Urinary bladder (tissue), 4 donors: ENCODE data around the gene ADARB1. TPM values are rescaled to one million over a fixed set of nuclear protein-coding genes. Genes with fewer than 3 reads are reported as not detected.

Experiments used
- DNase-seq: peaks from one replicate; pipeline ENCODE4 v3.0.0-alpha.2; 2015; ENCODE audit errors: extremely low spot score
- H3K27ac ChIP-seq: one replicate; pipeline ENCODE4 v1.5.1; 2013; ENCODE audit warnings: low read depth, mild to moderate bottlenecking, moderate library complexity
- H3K36me3 ChIP-seq: one replicate; pipeline ENCODE4 v1.6.1; 2013; ENCODE audit warnings: mild to moderate bottlenecking, moderate library complexity; ENCODE audit not compliant: insufficient read depth
- H3K4me1 ChIP-seq: one replicate; pipeline ENCODE4 v1.6.1; 2013; ENCODE audit warnings: mild to moderate bottlenecking, moderate library complexity; ENCODE audit not compliant: insufficient read depth
- H3K4me3 ChIP-seq: one replicate; pipeline ENCODE4 v1.5.1; 2013; ENCODE audit warnings: low read depth, low read length
- WGBS: extraction: QIAGEN DNeasy Blood & Tissue Kit; methylation state at CpG from one replicate; pipeline ENCODE4 v1.1.7; 2013; 5-methylcytosine and 5-hydroxymethylcytosine counted together
- polyA plus RNA-seq: library from polyadenylated mRNA; stranded (reverse); fragments of 200-250 nt; gene quantifications from one replicate; pipeline ENCODE4 v1.2.3, GENCODE V29; 2013
- total RNA-seq: library from RNA; depleted of rRNA; stranded (reverse); fragments of >200 nt; gene quantifications from one replicate; pipeline ENCODE4 v1.2.3, GENCODE V29; 2014
- donor health status: healthy with polysubstance abuse.
- donor health status: healthy.

ADARB1 gene
- total and polyA plus RNA-seq, 2 donors: 35.3 to 79.8 TPM

GRCh38 chr21:45094412-45094811 is 20.0 kb downstream of the ADARB1 start:
- Histone ChIP-seq H3K27ac (no peak overlapping the region), H3K4me1 (peaks cover 2% of the 10 kb centered on the region), H3K36me3 (no peaks in the 10 kb centered on the region), H3K4me3 (no peak overlapping the region)
- WGBS: 57% methylated on average over 7 of the region's 7 CpGs
- DNase-seq: no peak

DNA sequence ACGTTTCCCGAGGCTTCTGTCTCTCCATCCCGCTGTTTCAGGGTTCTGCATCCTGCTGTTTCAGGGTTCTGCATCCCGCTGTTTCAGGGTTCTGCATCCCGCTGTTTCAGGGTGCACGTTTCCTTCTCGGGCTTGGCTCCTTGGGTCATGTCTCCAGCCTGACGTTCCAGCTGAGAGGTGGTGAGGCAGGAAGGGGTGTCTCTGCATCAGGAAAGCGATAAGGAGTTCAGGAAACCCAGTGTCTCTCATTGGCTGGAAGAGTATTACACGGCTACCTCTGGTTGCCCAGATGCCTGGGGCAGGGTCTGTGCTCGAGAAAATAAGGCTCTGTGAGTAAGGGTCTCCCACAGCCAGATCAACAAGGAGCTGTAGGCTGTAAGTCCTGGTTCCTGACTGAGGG is 21.1 kb downstream of the ADARB1 start:
- H3K4me3 ChIP-seq: no peak overlapping the region
- DNase-seq: no peak
- H3K36me3 ChIP-seq: no peaks in the 10 kb centered on the region
- peaks cover 2% of the 10 kb centered on the region for H3K4me1 ChIP-seq
- no peak overlapping the region for H3K27ac ChIP-seq
- WGBS: 78% methylated on average over 11 of the region's 11 CpGs

- 68% methylated on average over 5 of the region's 5 CpGs for WGBS
- H3K36me3 ChIP-seq: no peaks in the 10 kb centered on the region
- no peak for DNase-seq
- no peak overlapping the region for H3K4me3 ChIP-seq
- H3K27ac ChIP-seq: no peak overlapping the region
- H3K4me1 ChIP-seq: peaks cover 2% of the 10 kb centered on the region
These were observed 21.8 kb downstream of the ADARB1 start for GRCh38 chr21:45096217-45096616.

- peaks cover 2% of the 10 kb centered on the region for H3K4me1 ChIP-seq
- H3K4me3 ChIP-seq: no peak overlapping the region
- no peaks in the 10 kb centered on the region for H3K36me3 ChIP-seq
- WGBS: 81% methylated on average over 12 of the region's 12 CpGs
- no peak overlapping the region for H3K27ac ChIP-seq
- no peak for DNase-seq
These were observed 23.5 kb downstream of the ADARB1 start for GRCh38 chr21:45097827-45098387.

- no peak for DNase-seq
- WGBS: 70% methylated on average over 4 of the region's 4 CpGs
- H3K36me3 ChIP-seq: no peaks in the 10 kb centered on the region
- H3K27ac ChIP-seq: no peak overlapping the region
- no peak overlapping the region for H3K4me3 ChIP-seq
- peaks cover 2% of the 10 kb centered on the region for H3K4me1 ChIP-seq
These were observed 24.5 kb downstream of the ADARB1 start for GRCh38 chr21:45098867-45099266.

- H3K4me1 ChIP-seq: peaks cover 2% of the 10 kb centered on the region
- no peak overlapping the region for H3K27ac ChIP-seq
These were observed 25.2 kb downstream of the ADARB1 start for GRCh38 chr21:45099571-45099970.

GRCh38 chr21:45100866-45101265 is 26.5 kb downstream of the ADARB1 start:
- Histone ChIP-seq H3K4me1 (peaks cover 2% of the 10 kb centered on the region), H3K36me3 (no peaks in the 10 kb centered on the region), H3K4me3 (no peak overlapping the region), H3K27ac (no peak overlapping the region)
- DNase-seq: no peak
- WGBS: 98% methylated on average over 40 of the region's 40 CpGs

More at GRCh38 chr21:45099571-45099970, 25.2 kb downstream of the ADARB1 start:
- 65% methylated on average over 3 of the region's 3 CpGs for WGBS
- DNase-seq: no peak
- Histone ChIP-seq H3K4me3 (no peak overlapping the region), H3K36me3 (no peaks in the 10 kb centered on the region)

DNA sequence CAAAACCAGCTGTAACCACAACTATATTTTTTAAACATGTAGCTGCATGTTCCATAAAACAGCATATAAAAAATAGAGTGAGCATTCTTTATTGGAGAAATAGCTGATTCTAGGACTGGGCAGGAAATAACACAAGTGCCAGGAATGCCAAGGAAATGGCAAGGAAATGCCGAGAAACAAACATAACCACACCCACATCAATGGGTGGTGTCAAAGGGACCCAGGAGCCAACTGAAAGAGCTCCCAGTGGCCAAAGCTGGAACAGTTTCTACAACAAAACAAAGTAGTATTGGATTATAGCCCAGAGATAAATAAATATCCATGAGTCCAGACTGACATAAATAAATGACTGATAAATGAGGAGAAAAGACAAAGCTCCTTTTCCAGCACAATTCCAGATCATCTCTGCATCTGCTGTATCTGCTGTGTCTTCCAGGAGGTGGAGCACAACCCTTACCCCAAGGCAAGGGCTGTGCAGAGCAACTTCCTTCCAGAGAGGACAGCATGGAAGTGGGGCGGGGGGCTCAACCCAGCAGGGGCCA is 28.1 kb downstream of the ADARB1 start:
- Histone ChIP-seq H3K27ac (no peak overlapping the region), H3K4me1 (no peaks in the 10 kb centered on the region), H3K36me3 (no peaks in the 10 kb centered on the region), H3K4me3 (no peak overlapping the region)
- WGBS: 43% methylated on average over 2 of the region's 2 CpGs
- DNase-seq: no peak

GRCh38 chr21:45103971-45104520 is 29.7 kb downstream of the ADARB1 start:
- DNase-seq: no peak
- Histone ChIP-seq H3K4me1 (no peaks in the 10 kb centered on the region), H3K27ac (no peak overlapping the region), H3K4me3 (no peak overlapping the region), H3K36me3 (no peaks in the 10 kb centered on the region)
- 82% methylated on average over 9 of the region's 9 CpGs for WGBS

DNA sequence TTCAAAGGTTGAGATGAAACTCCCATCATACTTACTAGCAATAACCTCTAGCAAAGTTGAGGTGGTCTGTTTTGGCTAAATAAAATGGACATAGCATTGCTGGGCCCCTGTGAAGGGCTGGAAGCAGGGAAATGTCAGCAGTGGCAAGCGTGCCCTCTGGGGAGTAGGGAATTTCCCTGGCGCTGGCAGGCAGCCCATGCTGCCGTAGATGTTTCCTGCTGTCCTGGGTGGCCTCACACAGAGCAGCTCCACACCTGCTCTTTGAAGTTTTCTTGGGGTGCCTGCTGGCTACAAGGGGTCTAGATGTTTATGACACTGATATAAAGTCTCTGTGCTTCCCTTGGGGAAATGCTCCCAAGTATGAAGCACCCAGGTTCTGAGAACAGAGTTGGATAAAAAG is 30.2 kb downstream of the ADARB1 start:
- H3K36me3 ChIP-seq: no peaks in the 10 kb centered on the region
- 39% methylated on average over 3 of the region's 3 CpGs for WGBS
- H3K27ac ChIP-seq: no peak overlapping the region
- H3K4me3 ChIP-seq: no peak overlapping the region
- H3K4me1 ChIP-seq: no peaks in the 10 kb centered on the region
- no peak for DNase-seq

- 41% methylated on average over 7 of the region's 7 CpGs for WGBS
- H3K4me1 ChIP-seq: no peaks in the 10 kb centered on the region
- H3K36me3 ChIP-seq: no peaks in the 10 kb centered on the region
- DNase-seq: no peak
- no peak overlapping the region for H3K27ac ChIP-seq
- H3K4me3 ChIP-seq: no peak overlapping the region
These were observed 31.6 kb downstream of the ADARB1 start for GRCh38 chr21:45105906-45106485.

GRCh38 chr21:45108034-45108790 is 33.8 kb downstream of the ADARB1 start:
- H3K4me1 ChIP-seq: no peaks in the 10 kb centered on the region
- DNase-seq: no peak
- no peak overlapping the region for H3K4me3 ChIP-seq
- H3K27ac ChIP-seq: no peak overlapping the region
- 97% methylated on average over 6 of the region's 6 CpGs for whole genome bisulfite sequencing
- H3K36me3 ChIP-seq: no peaks in the 10 kb centered on the region

- Histone ChIP-seq H3K4me1 (no peaks in the 10 kb centered on the region), H3K27ac (no peak overlapping the region)
These were observed 34.7 kb downstream of the ADARB1 start for GRCh38 chr21:45108808-45109781.

More at GRCh38 chr21:45108808-45109781, 34.7 kb downstream of the ADARB1 start:
- no peak for DNase-seq
- no peak overlapping the region for H3K4me3 ChIP-seq
- 91% methylated on average over 44 of the region's 44 CpGs for WGBS
- no peaks in the 10 kb centered on the region for H3K36me3 ChIP-seq
